H1 (cell line): Measurements from ENCODE around the gene TCIRG1. TPM values are rescaled to one million over a fixed set of nuclear protein-coding genes. Genes with fewer than 3 reads are reported as not detected.

Source experiments
- polyA plus RNA-seq, 7 experiments: library from polyadenylated mRNA; depleted of rRNA in 3 of 7; stranded (reverse) in 5 of 7; unstranded in 2 of 7; fragments of >200 nt in 5 of 7; fragments of 200-250 nt in 2 of 7; gene quantifications; 1 replicate in 5 of 7; 2 replicates in 1 of 7; 4 replicates in 1 of 7; pipeline versions ENCODE4 v1.2.1 to v1.2.3, GENCODE V29; 2011 to 2013; ENCODE audit warnings: missing spikeins in 2 of 7, mixed read lengths in 2 of 7
- total RNA-seq: library from RNA; stranded (reverse); fragmentation: NEBNext Ultra II Directional; extraction: Animal tissue kit (Norgen Biotek cat#: 25700); gene quantifications from 2 replicates; pipeline ENCODE4 v1.2.1, GENCODE V29; 2021
- TF ChIP-seq, protein P1 (sequence below): fragments of 300-600 bp; sonication (generic); IDR thresholded peaks from 2 replicates; pipeline ENCODE4 v1.7.1; 2012; ENCODE audit warnings: low read length, moderate library complexity, mild to moderate bottlenecking, inconsistent platforms; ENCODE audit not compliant: insufficient replicate concordance

TCIRG1 gene
- total and polyA plus RNA-seq, 2 of the 8 experiments (the other 6 are each of a cell fraction or from before 2014, with no cell fraction given) = 25.3 to 39.6 TPM

DNA sequence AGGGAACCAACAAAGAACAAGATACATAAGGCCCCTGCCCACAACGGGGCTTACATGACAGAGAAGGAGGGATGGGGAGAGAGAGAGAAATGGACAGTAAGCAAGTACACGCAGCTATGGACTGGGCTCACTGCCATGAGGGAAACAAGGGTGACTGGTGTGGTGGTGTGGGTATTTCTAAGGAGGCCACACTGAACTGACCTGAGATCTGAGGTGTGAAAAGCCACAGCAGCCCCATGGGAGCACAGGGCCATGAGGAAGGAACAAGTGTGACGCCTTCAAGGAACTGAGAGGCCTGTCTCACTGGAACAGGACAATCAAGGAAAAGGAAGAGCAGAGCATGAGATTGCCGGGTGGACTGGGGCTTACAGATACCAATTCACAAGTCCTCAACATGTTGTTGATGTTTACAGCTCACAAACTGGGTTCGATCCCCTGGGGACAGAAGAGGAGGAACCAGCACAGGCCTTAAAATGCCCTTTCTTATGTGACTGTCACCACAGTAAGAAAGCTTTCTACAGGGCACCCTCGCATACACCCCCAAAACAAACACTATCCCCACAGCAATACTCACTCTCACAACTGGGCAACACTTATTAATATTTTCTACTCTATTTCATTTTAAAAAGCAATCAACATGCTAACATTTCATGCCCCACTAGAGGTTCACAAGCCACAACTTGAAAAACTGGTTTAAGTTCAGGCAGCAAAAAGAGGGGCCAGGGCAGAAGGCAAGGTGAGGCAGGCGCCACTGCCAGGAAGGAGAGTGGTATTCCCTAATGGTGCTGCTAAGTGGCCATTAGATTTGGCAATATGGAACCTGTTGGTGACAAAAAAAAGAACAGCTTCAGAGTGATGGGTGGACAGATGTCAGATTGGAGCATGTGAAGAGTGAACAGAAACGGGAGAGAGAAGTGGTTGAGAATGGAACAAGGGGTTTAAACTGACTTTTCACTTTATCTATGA is 39.1 kb downstream of the TCIRG1 start (continued):
- TF ChIP-seq, protein P1, sequence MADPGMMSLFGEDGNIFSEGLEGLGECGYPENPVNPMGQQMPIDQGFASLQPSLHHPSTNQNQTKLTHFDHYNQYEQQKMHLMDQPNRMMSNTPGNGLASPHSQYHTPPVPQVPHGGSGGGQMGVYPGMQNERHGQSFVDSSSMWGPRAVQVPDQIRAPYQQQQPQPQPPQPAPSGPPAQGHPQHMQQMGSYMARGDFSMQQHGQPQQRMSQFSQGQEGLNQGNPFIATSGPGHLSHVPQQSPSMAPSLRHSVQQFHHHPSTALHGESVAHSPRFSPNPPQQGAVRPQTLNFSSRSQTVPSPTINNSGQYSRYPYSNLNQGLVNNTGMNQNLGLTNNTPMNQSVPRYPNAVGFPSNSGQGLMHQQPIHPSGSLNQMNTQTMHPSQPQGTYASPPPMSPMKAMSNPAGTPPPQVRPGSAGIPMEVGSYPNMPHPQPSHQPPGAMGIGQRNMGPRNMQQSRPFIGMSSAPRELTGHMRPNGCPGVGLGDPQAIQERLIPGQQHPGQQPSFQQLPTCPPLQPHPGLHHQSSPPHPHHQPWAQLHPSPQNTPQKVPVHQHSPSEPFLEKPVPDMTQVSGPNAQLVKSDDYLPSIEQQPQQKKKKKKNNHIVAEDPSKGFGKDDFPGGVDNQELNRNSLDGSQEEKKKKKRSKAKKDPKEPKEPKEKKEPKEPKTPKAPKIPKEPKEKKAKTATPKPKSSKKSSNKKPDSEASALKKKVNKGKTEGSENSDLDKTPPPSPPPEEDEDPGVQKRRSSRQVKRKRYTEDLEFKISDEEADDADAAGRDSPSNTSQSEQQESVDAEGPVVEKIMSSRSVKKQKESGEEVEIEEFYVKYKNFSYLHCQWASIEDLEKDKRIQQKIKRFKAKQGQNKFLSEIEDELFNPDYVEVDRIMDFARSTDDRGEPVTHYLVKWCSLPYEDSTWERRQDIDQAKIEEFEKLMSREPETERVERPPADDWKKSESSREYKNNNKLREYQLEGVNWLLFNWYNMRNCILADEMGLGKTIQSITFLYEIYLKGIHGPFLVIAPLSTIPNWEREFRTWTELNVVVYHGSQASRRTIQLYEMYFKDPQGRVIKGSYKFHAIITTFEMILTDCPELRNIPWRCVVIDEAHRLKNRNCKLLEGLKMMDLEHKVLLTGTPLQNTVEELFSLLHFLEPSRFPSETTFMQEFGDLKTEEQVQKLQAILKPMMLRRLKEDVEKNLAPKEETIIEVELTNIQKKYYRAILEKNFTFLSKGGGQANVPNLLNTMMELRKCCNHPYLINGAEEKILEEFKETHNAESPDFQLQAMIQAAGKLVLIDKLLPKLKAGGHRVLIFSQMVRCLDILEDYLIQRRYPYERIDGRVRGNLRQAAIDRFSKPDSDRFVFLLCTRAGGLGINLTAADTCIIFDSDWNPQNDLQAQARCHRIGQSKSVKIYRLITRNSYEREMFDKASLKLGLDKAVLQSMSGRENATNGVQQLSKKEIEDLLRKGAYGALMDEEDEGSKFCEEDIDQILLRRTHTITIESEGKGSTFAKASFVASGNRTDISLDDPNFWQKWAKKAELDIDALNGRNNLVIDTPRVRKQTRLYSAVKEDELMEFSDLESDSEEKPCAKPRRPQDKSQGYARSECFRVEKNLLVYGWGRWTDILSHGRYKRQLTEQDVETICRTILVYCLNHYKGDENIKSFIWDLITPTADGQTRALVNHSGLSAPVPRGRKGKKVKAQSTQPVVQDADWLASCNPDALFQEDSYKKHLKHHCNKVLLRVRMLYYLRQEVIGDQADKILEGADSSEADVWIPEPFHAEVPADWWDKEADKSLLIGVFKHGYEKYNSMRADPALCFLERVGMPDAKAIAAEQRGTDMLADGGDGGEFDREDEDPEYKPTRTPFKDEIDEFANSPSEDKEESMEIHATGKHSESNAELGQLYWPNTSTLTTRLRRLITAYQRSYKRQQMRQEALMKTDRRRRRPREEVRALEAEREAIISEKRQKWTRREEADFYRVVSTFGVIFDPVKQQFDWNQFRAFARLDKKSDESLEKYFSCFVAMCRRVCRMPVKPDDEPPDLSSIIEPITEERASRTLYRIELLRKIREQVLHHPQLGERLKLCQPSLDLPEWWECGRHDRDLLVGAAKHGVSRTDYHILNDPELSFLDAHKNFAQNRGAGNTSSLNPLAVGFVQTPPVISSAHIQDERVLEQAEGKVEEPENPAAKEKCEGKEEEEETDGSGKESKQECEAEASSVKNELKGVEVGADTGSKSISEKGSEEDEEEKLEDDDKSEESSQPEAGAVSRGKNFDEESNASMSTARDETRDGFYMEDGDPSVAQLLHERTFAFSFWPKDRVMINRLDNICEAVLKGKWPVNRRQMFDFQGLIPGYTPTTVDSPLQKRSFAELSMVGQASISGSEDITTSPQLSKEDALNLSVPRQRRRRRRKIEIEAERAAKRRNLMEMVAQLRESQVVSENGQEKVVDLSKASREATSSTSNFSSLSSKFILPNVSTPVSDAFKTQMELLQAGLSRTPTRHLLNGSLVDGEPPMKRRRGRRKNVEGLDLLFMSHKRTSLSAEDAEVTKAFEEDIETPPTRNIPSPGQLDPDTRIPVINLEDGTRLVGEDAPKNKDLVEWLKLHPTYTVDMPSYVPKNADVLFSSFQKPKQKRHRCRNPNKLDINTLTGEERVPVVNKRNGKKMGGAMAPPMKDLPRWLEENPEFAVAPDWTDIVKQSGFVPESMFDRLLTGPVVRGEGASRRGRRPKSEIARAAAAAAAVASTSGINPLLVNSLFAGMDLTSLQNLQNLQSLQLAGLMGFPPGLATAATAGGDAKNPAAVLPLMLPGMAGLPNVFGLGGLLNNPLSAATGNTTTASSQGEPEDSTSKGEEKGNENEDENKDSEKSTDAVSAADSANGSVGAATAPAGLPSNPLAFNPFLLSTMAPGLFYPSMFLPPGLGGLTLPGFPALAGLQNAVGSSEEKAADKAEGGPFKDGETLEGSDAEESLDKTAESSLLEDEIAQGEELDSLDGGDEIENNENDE = no peak
